NCI-H524 (cell line): Measurements from ENCODE around the gene NFILZ.

Experiments
- DNase-seq, 2 experiments: peaks; one replicate each; lab custom pipeline; 2025; lab: John Stamatoyannopoulos, UW

NFILZ gene

DNA sequence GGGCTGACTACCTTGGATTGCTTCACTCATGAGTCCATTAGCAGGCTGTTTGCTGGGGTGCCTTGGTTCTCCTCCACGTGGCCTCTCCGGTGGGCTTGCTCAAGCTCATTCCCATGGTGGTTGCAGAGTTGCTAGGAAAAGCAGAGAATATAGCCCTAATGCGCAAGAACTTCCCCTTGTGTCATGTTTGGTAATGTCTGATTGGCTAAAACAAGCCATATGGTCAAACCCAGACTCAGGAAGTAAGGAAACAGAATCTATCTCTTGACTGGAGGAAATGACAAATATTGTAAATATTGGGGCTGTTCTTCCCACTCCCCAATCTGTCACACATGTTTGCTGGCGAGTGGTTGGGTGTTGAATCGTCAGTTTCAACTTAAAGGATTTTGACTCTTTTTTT is 12.1 kb downstream of the NFILZ start:
- no peak for DNase-seq

DNA sequence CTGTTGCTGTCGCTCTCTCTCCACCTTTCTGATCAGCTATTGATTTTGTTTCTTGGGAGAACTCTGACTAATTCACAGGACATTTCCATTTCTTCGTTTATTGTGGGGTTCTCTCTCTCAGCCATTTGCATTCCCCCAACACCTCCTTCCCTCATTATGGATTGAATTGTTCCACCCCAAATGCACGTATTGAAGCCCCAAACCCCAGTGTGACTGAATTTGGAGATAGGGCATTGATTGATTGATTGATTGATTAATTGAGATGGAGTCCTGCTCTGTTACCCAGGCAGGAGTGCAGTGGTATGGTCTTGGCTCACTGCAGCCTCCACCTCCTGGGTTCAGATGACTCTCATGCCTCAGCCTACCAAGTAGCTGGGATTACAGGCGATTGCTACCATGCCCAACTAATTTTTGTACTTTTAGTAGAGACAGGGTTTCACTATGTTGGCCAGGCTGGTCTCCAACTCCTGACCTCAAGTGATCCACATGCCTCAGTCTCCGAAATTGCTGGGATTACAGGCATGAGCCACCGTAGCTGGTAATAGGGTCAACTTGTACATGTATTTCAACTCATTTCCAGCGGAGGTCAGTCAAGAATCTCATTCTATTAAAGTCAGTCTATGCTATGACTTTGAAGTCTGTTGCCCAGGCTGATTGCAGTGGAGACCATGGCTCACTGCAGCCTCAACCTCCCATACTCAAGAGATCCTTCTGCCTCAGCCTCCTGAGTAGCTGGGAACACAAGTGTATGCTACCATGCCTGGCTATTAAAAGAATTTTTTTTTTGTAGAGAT is 13.6 kb downstream of the NFILZ start:
- DNase-seq: no peak

DNA sequence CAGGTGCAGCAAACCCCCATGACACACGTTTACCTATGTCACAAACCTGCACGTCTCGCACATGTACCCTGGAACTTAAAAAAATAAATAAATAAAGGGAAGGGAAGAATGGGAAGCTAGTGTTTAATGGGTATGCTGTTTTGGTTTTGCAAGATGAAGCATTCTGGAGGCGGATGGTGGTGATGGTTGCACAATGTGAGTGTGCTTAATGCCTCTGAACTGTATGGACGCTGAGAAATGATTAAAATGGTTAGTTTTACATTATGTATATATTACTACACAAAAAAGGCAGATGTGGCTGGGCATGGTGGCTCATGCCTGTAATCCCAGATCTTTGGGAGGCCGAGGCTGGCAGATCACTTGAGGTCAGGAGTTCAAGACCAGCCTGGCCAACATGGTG is 17.8 kb downstream of the NFILZ start:
- DNase-seq: no peak

DNA sequence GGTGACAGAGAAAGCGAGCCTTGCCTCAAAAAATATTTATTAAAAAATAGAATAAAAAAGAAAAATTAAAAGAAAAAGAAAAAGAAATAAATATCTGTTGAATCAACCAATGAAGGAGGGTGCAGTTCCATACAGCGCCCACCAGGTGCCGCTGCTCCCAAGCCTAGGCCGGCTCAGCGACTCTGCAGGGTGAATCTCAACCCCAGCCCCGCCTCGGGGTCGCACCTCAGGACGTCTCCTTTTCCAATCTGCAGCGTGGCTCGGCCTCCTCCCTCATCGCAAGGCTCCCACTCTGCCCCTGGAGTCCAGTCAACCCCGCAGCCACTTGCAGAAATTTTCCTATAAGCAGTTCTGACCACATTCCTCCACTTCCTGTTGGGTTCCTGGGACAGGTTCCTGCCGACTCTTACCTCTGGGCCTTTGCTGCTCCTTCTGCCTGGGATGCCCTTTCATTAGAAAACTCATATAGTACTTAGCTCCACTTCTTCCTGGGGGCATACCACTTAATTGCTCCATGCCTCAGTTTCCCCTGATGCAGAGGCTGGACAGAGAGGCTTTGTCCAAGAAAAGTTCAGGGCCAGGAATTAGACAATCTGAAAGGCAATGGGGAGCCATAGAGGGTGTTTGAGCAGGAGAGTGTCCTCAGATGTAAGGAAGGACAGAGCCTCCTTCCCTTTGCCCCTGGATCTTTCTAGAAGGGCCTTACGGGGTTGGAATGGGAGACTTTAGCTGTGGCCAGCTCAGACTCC is 24.3 kb downstream of the NFILZ start:
- peak in 1 of 2 experiments; percentile 27 for DNase-seq

DNA sequence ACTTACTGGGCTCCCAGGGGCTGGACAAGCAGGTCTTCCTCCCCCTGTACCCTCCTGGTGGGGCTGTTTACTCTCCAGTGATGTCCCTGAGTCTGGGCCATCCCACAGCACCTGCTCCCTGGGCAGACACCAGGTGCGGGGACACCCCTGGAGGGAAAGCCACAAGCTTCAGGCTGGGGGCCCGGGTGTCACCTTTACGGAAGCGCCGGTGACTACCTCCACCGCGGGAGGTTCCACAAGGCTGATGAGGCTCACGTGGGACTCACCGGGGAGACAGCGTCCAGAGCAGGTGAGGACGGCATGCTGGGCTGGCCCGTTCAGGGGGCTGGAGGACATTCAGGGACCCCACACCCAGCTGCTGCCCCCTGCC is 24.9 kb downstream of the NFILZ start:
- no peak for DNase-seq

DNA sequence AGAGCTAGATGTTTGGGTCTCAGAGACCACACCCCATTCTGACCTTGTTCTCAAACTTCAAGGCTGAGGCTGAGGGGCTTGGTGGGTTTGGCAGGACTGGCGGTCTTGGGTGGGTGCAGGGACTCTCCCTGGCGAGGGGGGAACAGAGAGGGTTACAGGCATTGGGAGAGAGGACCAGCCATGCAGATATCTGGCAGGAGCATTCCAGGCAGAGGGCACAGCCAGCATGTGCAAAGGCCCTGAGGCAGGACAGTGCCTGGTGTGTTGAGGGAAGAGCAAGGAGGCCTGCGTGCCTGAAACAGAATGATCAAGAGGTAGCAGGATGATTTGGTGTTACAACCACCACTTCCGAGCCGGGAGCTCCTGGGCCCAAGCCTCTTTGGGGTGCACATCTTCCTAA is 27.4 kb downstream of the NFILZ start:
- no peak for DNase-seq

DNA sequence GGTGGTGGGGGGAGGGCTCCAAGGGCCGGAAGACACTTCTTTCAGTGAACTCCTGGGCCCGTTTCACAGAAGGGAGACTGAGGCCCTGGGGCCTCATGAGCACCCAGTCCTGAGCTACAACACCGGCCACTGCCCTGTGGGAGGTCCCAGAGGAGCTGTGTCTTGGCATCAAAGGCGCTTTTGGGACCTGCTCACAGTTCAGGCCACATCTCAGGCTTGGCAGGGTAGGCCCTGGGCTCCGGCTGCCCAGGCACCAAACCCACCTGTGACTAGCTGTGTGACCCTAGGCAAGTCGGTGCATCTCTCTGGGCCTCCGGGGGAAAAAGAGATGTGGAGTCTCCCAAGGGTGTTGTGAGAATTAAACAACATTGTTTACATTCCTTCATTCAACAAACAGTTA is 29.5 kb downstream of the NFILZ start:
- DNase-seq: no peak

DNA sequence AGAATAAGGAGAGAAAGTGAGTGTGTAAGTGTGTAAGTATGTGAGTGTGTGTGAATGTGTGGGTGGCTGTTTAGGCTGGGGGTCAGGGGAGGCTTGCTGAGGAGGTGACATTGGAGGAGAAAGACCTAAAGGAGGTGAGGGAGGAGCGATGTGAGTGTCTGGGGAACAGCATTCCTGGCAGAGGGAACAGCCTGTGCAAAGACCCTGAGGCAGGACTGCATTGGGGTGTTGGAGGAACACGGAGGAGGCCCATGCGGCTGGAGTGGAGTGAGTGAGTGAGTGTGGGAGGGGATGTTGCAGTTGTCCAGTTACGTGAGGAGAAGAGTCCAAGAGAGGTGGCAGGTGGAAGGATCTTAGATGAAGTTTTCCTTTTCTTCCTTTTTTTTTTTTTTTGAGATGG is 31.8 kb downstream of the NFILZ start:
- no peak for DNase-seq

DNA sequence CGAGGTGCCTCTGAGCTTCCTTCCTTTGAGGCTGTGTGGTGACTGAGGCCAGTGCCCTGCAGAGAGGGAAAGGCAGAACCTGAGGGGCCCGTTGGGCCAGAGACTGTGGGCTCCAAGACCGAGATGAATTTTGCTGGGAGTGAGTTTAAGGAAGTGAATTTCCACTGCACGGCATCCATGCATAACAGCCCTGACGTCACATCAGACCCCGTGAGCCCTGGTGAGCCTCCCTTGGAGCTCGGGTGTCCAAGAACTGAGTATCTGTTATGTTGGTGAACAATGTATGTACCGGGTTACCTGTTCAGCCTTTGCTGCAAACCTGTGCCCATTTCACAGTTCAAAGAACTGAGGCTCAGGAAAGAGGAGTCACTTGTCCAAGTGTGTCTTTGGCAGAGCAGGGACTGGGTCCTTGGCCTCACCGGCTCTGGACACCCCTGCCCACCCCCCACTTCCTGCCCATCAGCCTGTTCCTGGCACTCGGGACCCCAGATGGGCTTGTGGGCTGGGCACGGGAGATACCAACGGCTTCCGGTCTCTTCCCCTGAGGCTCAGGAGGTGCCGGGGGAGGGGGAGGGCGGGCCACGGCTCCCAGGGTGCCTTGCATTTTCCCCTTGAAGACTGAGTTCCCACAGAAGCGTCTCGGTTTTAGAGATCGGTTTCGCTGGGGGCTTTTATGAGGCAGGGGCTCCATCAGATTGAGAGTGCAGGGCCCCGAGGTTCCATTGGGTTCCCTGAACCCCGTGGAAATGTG is 33.7 kb downstream of the NFILZ start:
- no peak for DNase-seq

DNA sequence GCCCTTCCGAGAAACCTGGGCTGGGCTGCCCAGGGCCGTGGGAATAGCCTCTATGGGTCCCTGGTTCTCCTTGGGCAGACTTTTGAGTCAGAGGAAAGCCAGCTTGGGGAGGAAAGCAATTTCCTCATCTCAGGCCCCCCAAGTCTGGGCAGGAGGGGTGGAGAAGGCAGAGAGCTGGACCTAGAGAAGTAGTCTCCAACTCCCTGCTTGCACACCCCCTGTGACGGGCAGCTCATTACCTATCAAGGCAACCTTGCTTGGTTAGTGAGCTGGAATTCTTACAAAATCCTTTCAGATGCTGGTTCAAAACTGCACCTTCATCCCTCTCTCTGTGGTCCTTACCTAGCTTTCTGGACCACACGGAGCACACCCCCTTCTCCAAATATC is 34.2 kb downstream of the NFILZ start:
- no peak for DNase-seq

DNA sequence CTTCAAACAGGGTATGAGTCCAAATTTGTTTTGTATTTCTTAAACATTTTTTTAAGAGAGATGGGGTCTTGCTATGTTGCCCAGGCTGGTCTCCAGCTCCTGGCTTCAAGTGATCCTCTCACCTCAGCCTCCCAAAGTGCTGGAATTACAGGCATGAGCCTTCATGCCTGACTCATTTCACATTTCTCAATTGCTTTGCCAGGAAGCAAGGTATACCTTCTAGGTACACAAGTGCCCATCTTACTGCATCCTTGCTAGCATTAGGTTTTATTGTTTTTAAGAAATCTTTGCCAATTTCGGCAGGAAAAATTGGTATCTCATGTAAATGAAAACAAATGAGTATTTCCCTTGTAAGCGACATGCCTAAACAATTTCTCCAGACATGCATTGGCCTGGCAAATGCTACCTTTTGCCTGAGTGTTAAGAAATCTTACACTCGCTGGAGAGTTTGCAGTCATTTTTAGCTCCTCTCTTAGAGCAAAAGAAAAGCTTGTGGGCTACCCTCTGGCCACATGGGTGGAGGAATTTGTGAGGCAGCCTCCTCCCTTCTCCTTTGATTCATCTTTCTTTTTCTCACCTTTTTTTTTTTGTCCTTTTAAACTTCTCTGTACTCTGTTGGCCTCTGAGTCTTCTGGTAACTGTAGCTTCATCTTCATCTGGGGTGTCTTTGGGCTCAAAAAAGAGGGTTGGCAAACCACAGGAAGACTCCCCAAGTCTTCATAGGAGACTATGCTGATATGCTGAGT is 35.2 kb downstream of the NFILZ start:
- no peak for DNase-seq

DNA sequence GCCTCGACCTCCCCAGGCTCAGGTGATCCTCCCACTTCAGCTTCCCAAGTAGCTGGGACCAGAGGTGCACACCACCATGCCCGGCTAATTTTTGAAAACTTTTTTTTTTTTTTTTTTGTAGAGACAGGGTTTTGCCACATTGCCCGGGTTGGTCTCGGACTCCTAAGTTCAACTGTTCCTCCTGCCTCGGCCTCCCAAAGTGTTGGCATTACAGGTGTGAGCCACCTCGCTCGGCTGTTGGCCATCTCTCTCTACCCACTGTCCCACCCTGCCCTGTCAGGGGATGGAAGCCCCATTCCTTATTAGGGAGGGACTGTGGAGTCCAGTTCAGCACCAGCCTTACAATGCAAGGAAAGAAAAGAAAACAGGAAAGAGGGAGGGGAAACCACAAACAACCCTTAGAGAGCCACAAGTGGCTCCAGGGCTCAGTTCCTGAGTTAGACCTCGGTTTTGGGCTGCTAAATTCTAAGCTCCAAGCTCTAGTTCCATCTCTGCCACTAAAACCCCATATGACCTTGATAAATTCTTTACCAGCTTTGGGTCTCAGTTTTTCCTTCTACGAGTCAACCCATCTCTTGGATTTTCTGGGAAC is 36.5 kb downstream of the NFILZ start:
- no peak for DNase-seq

DNA sequence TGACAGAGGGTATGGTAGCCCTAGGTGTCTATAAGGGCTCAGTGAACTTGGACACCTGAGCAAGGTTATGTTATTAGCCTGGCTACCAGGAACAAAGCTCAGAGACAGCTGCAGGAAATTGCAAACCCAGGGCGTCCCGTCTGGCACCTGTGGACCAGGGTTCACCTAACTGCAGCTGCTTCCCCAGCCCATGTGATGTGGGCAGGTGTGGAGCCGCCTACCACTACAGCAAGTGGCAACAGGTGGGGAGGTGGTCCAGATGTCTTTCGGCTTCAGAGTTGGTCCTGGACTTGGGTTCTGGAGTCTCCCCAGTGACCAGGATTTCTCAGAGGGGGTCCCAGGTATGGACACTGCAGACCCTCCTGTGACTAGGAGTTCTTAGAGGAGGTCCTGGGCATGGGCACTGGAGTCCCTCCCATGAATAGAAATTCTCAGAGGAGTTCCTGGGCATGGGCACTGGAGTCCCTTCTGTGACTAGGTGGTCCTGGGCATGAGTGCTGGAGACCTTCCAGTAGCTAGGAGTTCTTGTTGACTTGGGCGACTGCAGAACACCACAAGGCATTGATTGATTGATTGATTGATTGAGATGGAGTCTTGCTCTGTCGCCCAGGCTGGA is 43.0 kb downstream of the NFILZ start:
- no peak for DNase-seq

DNA sequence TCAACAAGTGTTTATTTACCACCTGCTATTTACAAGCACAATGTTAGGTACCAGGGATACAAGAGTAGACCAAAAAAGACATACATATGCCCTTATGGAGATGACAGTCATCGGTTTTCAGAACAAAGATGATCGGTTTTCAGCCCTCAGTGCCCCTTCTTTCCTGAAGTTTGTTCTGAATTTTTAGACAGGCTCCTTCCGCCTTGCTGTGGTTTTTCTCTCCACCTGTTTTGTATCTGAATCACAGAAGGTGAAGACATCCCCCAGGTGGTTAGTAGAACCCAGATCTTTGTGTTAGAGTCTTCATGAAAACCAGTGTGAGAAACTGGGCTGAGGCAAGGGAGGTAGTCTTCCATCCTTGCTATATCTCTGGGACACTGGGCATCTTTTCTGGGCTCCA is 44.6 kb downstream of the NFILZ start:
- no peak for DNase-seq

DNA sequence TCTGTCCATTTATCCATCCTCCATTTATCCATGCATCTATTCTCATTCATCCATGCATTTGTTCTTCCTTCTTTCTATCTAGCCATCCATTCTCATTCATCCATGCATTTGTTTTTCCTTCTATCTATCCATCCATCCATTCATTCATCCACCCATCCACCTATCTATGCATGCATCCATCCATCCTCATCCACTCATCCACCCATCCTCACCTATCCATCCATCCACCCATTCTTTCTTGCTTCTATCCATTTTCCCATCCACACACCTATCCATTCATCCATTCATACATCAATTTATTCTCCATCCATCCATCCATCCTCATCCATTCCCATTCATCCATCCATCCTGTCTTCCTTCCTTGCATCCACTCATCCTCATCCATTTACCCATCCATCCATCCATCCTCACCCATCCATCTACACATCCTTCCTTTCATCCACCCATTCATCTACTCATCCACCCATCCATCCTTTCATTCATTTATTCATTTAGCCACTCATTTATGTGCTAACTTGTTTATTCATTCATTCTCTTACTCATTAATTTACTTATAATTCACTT is 47.9 kb downstream of the NFILZ start:
- DNase-seq: no peak
